ENCODE data around the gene ZNHIT6.

The ZNHIT6 gene

GRCh38 chr1:85692730-85693314, 15.4 kb downstream of the ZNHIT6 start:
- Mint-ChIP-seq H3K4me1 (ENCODE audit: low read depth) (peaks cover 6% of the 10 kb centered on the region), H3K9me3 (no peaks in the 10 kb centered on the region), H3K27me3 (no peaks in the 10 kb centered on the region), H3K27ac (no peak overlapping the region), H3K4me3 (no peak overlapping the region), H3K36me3 (ENCODE audit: low read depth) (peaks cover 61% of the 10 kb centered on the region)
- intact Hi-C loops (cut with micrococcal nuclease), result no loop called here

GRCh38 chr1:85689775-85690404, 18.3 kb downstream of the ZNHIT6 start:
- Mint-ChIP-seq H3K36me3 (ENCODE audit: low read depth) (peaks cover 48% of the 10 kb centered on the region), H3K4me3 (no peak overlapping the region), H3K9me3 (no peaks in the 10 kb centered on the region), H3K27ac (no peak overlapping the region), H3K27me3 (no peaks in the 10 kb centered on the region), H3K4me1 (ENCODE audit: low read depth) (peaks cover 6% of the 10 kb centered on the region)
- intact Hi-C loops (cut with micrococcal nuclease), result no loop called here

GRCh38 chr1:85683292-85684025, 24.8 kb downstream of the ZNHIT6 start:
- no peaks in the 10 kb centered on the region for H3K9me3 Mint-ChIP-seq
- no peaks in the 10 kb centered on the region for H3K27me3 Mint-ChIP-seq
- intact Hi-C loops (cut with micrococcal nuclease), result no loop called here
- peaks cover 25% of the 10 kb centered on the region for H3K36me3 Mint-ChIP-seq (ENCODE audit: low read depth)
- no peak overlapping the region for H3K27ac Mint-ChIP-seq
- no peaks in the 10 kb centered on the region for H3K4me1 Mint-ChIP-seq (ENCODE audit: low read depth)
- no peak overlapping the region for H3K4me3 Mint-ChIP-seq

- Mint-ChIP-seq H3K4me3 (no peak overlapping the region), H3K9me3 (no peaks in the 10 kb centered on the region), H3K4me1 (ENCODE audit: low read depth) (no peaks in the 10 kb centered on the region), H3K36me3 (ENCODE audit: low read depth) (peaks cover 22% of the 10 kb centered on the region), H3K27me3 (no peaks in the 10 kb centered on the region), H3K27ac (no peak overlapping the region)
- intact Hi-C loops (cut with micrococcal nuclease), result no loop called here
Observed at GRCh38 chr1:85681087-85681486, 27.1 kb downstream of the ZNHIT6 start.

GRCh38 chr1:85678193-85678592, 30.0 kb downstream of the ZNHIT6 start:
- Mint-ChIP-seq H3K4me3 (no peak overlapping the region), H3K36me3 (ENCODE audit: low read depth) (peaks cover 39% of the 10 kb centered on the region), H3K9me3 (no peaks in the 10 kb centered on the region), H3K27me3 (no peaks in the 10 kb centered on the region), H3K27ac (no peak overlapping the region), H3K4me1 (ENCODE audit: low read depth) (no peaks in the 10 kb centered on the region)
- intact Hi-C loops (cut with micrococcal nuclease), result no loop called here

- no peak overlapping the region for H3K4me3 Mint-ChIP-seq
- H3K27ac Mint-ChIP-seq, result no peak overlapping the region
- H3K36me3 Mint-ChIP-seq (ENCODE audit: low read depth), result peaks cover 37% of the 10 kb centered on the region
- no peaks in the 10 kb centered on the region for H3K9me3 Mint-ChIP-seq
- no peaks in the 10 kb centered on the region for H3K4me1 Mint-ChIP-seq (ENCODE audit: low read depth)
- H3K27me3 Mint-ChIP-seq, result no peaks in the 10 kb centered on the region
- intact Hi-C loops (cut with micrococcal nuclease), result no loop called here
Observed at GRCh38 chr1:85677656-85678055, 30.6 kb downstream of the ZNHIT6 start.

GRCh38 chr1:85672031-85672660, 36.1 kb downstream of the ZNHIT6 start:
- Mint-ChIP-seq H3K9me3 (no peaks in the 10 kb centered on the region), H3K27ac (no peak overlapping the region), H3K27me3 (no peaks in the 10 kb centered on the region), H3K36me3 (ENCODE audit: low read depth) (peaks cover 57% of the 10 kb centered on the region), H3K4me3 (no peak overlapping the region), H3K4me1 (ENCODE audit: low read depth) (no peaks in the 10 kb centered on the region)
- intact Hi-C loops (cut with micrococcal nuclease), result no loop called here

- peaks cover 36% of the 10 kb centered on the region for H3K36me3 Mint-ChIP-seq (ENCODE audit: low read depth)
- no peak overlapping the region for H3K27ac Mint-ChIP-seq
- H3K9me3 Mint-ChIP-seq, result no peaks in the 10 kb centered on the region
- intact Hi-C loops (cut with micrococcal nuclease), result no loop called here
- no peaks in the 10 kb centered on the region for H3K4me1 Mint-ChIP-seq (ENCODE audit: low read depth)
- H3K4me3 Mint-ChIP-seq, result no peak overlapping the region
- no peaks in the 10 kb centered on the region for H3K27me3 Mint-ChIP-seq
Observed at GRCh38 chr1:85665932-85666331, 42.3 kb downstream of the ZNHIT6 start.

GRCh38 chr1:85663382-85663781, 44.9 kb downstream of the ZNHIT6 start:
- Mint-ChIP-seq H3K9me3 (no peaks in the 10 kb centered on the region), H3K4me3 (no peak overlapping the region), H3K27me3 (no peaks in the 10 kb centered on the region), H3K4me1 (ENCODE audit: low read depth) (no peaks in the 10 kb centered on the region), H3K27ac (no peak overlapping the region), H3K36me3 (ENCODE audit: low read depth) (peaks cover 19% of the 10 kb centered on the region)
- intact Hi-C loops (cut with micrococcal nuclease), result no loop called here

GRCh38 chr1:85661767-85662166, 46.5 kb downstream of the ZNHIT6 start:
- Mint-ChIP-seq H3K4me3 (no peak overlapping the region), H3K4me1 (ENCODE audit: low read depth) (no peaks in the 10 kb centered on the region), H3K36me3 (ENCODE audit: low read depth) (peaks cover 14% of the 10 kb centered on the region), H3K27me3 (no peaks in the 10 kb centered on the region), H3K27ac (no peak overlapping the region), H3K9me3 (no peaks in the 10 kb centered on the region)
- intact Hi-C loops (cut with micrococcal nuclease), result no loop called here

GRCh38 chr1:85660541-85660940, 47.7 kb downstream of the ZNHIT6 start:
- H3K27ac Mint-ChIP-seq, result no peak overlapping the region
- no peaks in the 10 kb centered on the region for H3K4me1 Mint-ChIP-seq (ENCODE audit: low read depth)
- peaks cover 14% of the 10 kb centered on the region for H3K36me3 Mint-ChIP-seq (ENCODE audit: low read depth)
- no peaks in the 10 kb centered on the region for H3K9me3 Mint-ChIP-seq
- no peaks in the 10 kb centered on the region for H3K27me3 Mint-ChIP-seq
- intact Hi-C loops (cut with micrococcal nuclease), result no loop called here
- no peak overlapping the region for H3K4me3 Mint-ChIP-seq

- intact Hi-C loops (cut with micrococcal nuclease), result no loop called here
- H3K27me3 Mint-ChIP-seq, result no peaks in the 10 kb centered on the region
- H3K9me3 Mint-ChIP-seq, result no peaks in the 10 kb centered on the region
- peaks cover 7% of the 10 kb centered on the region for H3K36me3 Mint-ChIP-seq (ENCODE audit: low read depth)
- no peak overlapping the region for H3K27ac Mint-ChIP-seq
- H3K4me1 Mint-ChIP-seq (ENCODE audit: low read depth), result no peaks in the 10 kb centered on the region
- no peak overlapping the region for H3K4me3 Mint-ChIP-seq
Observed at GRCh38 chr1:85659174-85659573, 49.1 kb downstream of the ZNHIT6 start.

- H3K36me3 Mint-ChIP-seq (ENCODE audit: low read depth), result peaks cover 24% of the 10 kb centered on the region
- no peak overlapping the region for H3K4me3 Mint-ChIP-seq
- no peak overlapping the region for H3K27ac Mint-ChIP-seq
Observed at GRCh38 chr1:85656948-85657347, 51.3 kb downstream of the ZNHIT6 start.

GRCh38 chr1:85656256-85656655, 52.0 kb downstream of the ZNHIT6 start:
- Mint-ChIP-seq H3K4me1 (ENCODE audit: low read depth) (no peaks in the 10 kb centered on the region), H3K27ac (no peak overlapping the region), H3K36me3 (ENCODE audit: low read depth) (peaks cover 26% of the 10 kb centered on the region), H3K27me3 (no peaks in the 10 kb centered on the region), H3K4me3 (no peak overlapping the region), H3K9me3 (no peaks in the 10 kb centered on the region)
- intact Hi-C loops (cut with micrococcal nuclease), result no loop called here

More at GRCh38 chr1:85656948-85657347, 51.3 kb downstream of the ZNHIT6 start:
- no peaks in the 10 kb centered on the region for H3K27me3 Mint-ChIP-seq
- no peaks in the 10 kb centered on the region for H3K4me1 Mint-ChIP-seq (ENCODE audit: low read depth)
- intact Hi-C loops (cut with micrococcal nuclease), result no loop called here
- H3K9me3 Mint-ChIP-seq, result no peaks in the 10 kb centered on the region

Data from dendritic cell treated with granulocyte-macrophage colony-stimulating factor and Interleukin-4, amounts not matched to agents 40 ng/mL and 50 ng/mL, for 4 days (primary cell).